Nephron (organoid): Measurements from ENCODE around the gene ROBO3.

Experiments used
- H3K27ac Mint-ChIP-seq, 3 experiments: 2 replicates each; pipeline ENCODE4 v1.8.0; 2020; ENCODE audit warnings: mixed read lengths in 3 of 3, mild to moderate bottlenecking in 2 of 3, moderate library complexity in 1 of 3
- H3K27me3 Mint-ChIP-seq: 2 replicates; pipeline ENCODE4 v1.8.0; 2021; ENCODE audit warnings: low read depth, mild to moderate bottlenecking, moderate library complexity, mixed read lengths
- H3K36me3 Mint-ChIP-seq: 2 replicates; pipeline ENCODE4 v1.8.0; 2020; ENCODE audit warnings: low read depth, mixed read lengths
- H3K4me1 Mint-ChIP-seq: 2 replicates; pipeline ENCODE4 v1.8.0; 2020; ENCODE audit warnings: mixed read lengths
- H3K4me3 Mint-ChIP-seq, 3 experiments: 2 replicates each; pipeline ENCODE4 v1.8.0; 2020; ENCODE audit warnings: mild to moderate bottlenecking in 3 of 3, mixed read lengths in 3 of 3, moderate library complexity in 2 of 3
- H3K9me3 Mint-ChIP-seq: 2 replicates; pipeline ENCODE4 v1.8.0; 2020; ENCODE audit warnings: mixed read lengths
- CTCF ChIP-seq, 3 experiments: fragments of 200-600 bp; sonication (generic); IDR thresholded peaks; one replicate each; pipeline ENCODE4 v1.5.0; 2021; ENCODE audit warnings: antibody characterized with exemption in 3 of 3; ENCODE audit not compliant: unreplicated experiment in 3 of 3

Gene ROBO3

GRCh38 chr11:124859171-124859570 is 6.1 kb upstream of the ROBO3 start:
- Mint-ChIP-seq H3K4me3 (no peak overlapping the region), H3K9me3 (no peaks in the 10 kb centered on the region), H3K27ac (no peak overlapping the region), H3K4me1 (peaks cover 11% of the 10 kb centered on the region), H3K36me3 (no peaks in the 10 kb centered on the region), H3K27me3 (peaks cover 59% of the 10 kb centered on the region)
- TF ChIP-seq CTCF (IDR thresholded peaks at IDR 0.05; ENCODE audit: unreplicated experiment in 3 of 3), result no peak

DNA sequence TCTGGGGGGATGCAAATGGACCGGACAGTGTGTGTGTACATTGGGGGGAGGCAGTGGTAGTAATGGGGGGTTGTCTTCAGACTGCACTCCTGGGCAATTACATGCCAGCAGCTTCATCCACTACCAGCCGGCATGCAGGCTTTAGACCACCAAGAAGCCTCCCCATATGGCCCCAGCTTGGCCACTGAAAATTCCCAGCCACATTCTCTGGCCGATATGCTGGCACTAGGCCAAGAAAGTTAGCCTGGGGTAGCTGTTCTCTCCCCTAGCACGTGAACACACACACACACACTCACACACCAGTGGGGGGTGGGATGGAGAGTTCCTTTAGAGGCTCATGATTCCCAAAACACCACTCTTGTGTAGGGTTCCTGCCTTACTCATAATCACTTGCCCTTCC is 3.6 kb upstream of the ROBO3 start:
- Mint-ChIP-seq H3K4me1 (peaks cover 11% of the 10 kb centered on the region), H3K4me3 (no peak overlapping the region), H3K9me3 (no peaks in the 10 kb centered on the region), H3K27me3 (peaks cover 84% of the 10 kb centered on the region), H3K36me3 (no peaks in the 10 kb centered on the region), H3K27ac (no peak overlapping the region)
- no peak for TF ChIP-seq CTCF (IDR thresholded peaks at IDR 0.05; ENCODE audit: unreplicated experiment in 3 of 3)

- peaks cover 22% of the 10 kb centered on the region for H3K4me1 Mint-ChIP-seq
- H3K27ac Mint-ChIP-seq, result no peak overlapping the region
- peak overlapping the region; percentile 53 to 70 (median 54) for H3K4me3 Mint-ChIP-seq
- peaks cover 96% of the 10 kb centered on the region for H3K27me3 Mint-ChIP-seq
- H3K9me3 Mint-ChIP-seq, result no peaks in the 10 kb centered on the region
- H3K36me3 Mint-ChIP-seq, result no peaks in the 10 kb centered on the region
- TF ChIP-seq CTCF (IDR thresholded peaks at IDR 0.05; ENCODE audit: unreplicated experiment in 3 of 3), result no peak
These were observed 2.0 kb upstream of the ROBO3 start for GRCh38 chr11:124863137-124863825.

GRCh38 chr11:124863826-124864165 is 1.4 kb upstream of the ROBO3 start:
- Mint-ChIP-seq H3K4me1 (peaks cover 26% of the 10 kb centered on the region), H3K27me3 (peaks cover 97% of the 10 kb centered on the region), H3K36me3 (no peaks in the 10 kb centered on the region), H3K9me3 (no peaks in the 10 kb centered on the region), H3K4me3 (peak overlapping the region; percentile 53 to 70 (median 54)), H3K27ac (no peak overlapping the region)
- TF ChIP-seq CTCF (IDR thresholded peaks at IDR 0.05; ENCODE audit: unreplicated experiment in 3 of 3), result no peak

GRCh38 chr11:124864176-124864891 is 898 bp upstream of the ROBO3 start:
- TF ChIP-seq CTCF (IDR thresholded peaks at IDR 0.05; ENCODE audit: unreplicated experiment in 3 of 3), result no peak
- Mint-ChIP-seq H3K36me3 (no peaks in the 10 kb centered on the region), H3K4me3 (peak overlapping the region in 2 of 3 experiments; percentile 32 to 51), H3K27me3 (peaks cover 100% of the 10 kb centered on the region), H3K9me3 (no peaks in the 10 kb centered on the region), H3K27ac (no peak overlapping the region), H3K4me1 (peaks cover 26% of the 10 kb centered on the region)

DNA sequence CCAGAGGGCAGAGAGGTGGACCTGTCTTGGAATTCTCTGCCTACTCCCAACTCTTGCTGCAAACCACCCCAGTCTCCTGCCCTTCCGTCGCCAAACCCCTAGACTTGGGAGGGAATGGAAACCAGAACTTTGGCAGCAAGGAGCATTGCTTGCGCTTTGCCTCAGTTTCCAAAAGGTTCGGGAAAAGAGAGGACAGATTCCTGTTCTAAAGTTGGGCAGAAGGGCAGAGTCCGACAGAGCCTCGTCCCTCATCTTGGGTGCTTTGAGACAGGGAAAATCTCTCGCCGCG is 396 bp upstream of the ROBO3 start:
- no peak for TF ChIP-seq CTCF (IDR thresholded peaks at IDR 0.05; ENCODE audit: unreplicated experiment in 3 of 3)
- Mint-ChIP-seq H3K27ac (no peak overlapping the region), H3K36me3 (no peaks in the 10 kb centered on the region), H3K27me3 (peaks cover 100% of the 10 kb centered on the region), H3K4me3 (peak overlapping the region in 1 of 3 experiments; percentile 32), H3K4me1 (peaks cover 26% of the 10 kb centered on the region), H3K9me3 (no peaks in the 10 kb centered on the region)
